OCI-LY7 (cell line): ENCODE data around the gene CAV3. TPM values are rescaled to one million over a fixed set of nuclear protein-coding genes. Genes with fewer than 3 reads are reported as not detected.

Experiments
- BruUV-seq: library from RNA; stranded (reverse); fragments of 400-500 nt; replicated peaks from 2 replicates; lab custom pipeline; 2021; lab: Mats Ljungman, UMichigan
- CTCF ChIA-PET: fragments of 300-600 bp; sonication (Branson Sonifier 250); formaldehyde crosslinking; loops from one replicate; lab custom pipeline; 2022; ENCODE audit warnings: antibody characterized with exemption; ENCODE audit not compliant: unreplicated experiment; lab: Charles Lee
- POLR2A ChIA-PET: fragments of 300-600 bp; sonication (Branson Sonifier 250); formaldehyde crosslinking; loops from one replicate; lab custom pipeline; 2022; ENCODE audit warnings: antibody characterized with exemption; lab: Charles Lee
- DNase-seq: peaks from one replicate; pipeline ENCODE4 v3.0.0-alpha.2; 2015; ENCODE audit warnings: low spot score
- H2AFZ ChIP-seq: fragments of 200-600 bp; sonication (generic), shearing (Covaris generic); 2 replicates; pipeline ENCODE4 v1.6.1; 2014; ENCODE audit warnings: mild to moderate bottlenecking, antibody characterized with exemption, low read length, moderate library complexity
- H3K27ac ChIP-seq: fragments of 200-600 bp; sonication (generic); 2 replicates; pipeline ENCODE4 v1.5.1; 2014; ENCODE audit warnings: mixed run types, low read depth, mild to moderate bottlenecking, moderate library complexity, low read length, inconsistent platforms; ENCODE audit not compliant: poor library complexity, severe bottlenecking
- H3K36me3 ChIP-seq: fragments of 200-600 bp; sonication (generic); 2 replicates; pipeline ENCODE4 v1.6.1; 2014; ENCODE audit warnings: mild to moderate bottlenecking, antibody characterized with exemption, low read length, moderate library complexity, mixed read lengths; ENCODE audit not compliant: insufficient read depth
- H3K4me1 ChIP-seq: fragments of 200-600 bp; sonication (generic); 2 replicates; pipeline ENCODE4 v1.5.1; 2014; ENCODE audit warnings: mild to moderate bottlenecking, low read length; ENCODE audit not compliant: insufficient read depth, poor library complexity, severe bottlenecking
- H3K4me2 ChIP-seq: fragments of 200-600 bp; sonication (generic); 2 replicates; pipeline ENCODE4 v1.6.1; 2014; ENCODE audit warnings: mild to moderate bottlenecking, low read length
- H3K4me3 ChIP-seq: fragments of 200-600 bp; sonication (generic); 2 replicates; pipeline ENCODE4 v1.5.1; 2014; ENCODE audit warnings: mild to moderate bottlenecking, low read depth, low read length; ENCODE audit not compliant: poor library complexity, severe bottlenecking
- H3K79me2 ChIP-seq: fragments of 200-600 bp; sonication (generic); 2 replicates; pipeline ENCODE4 v1.6.1; 2016; ENCODE audit warnings: low read depth, mild to moderate bottlenecking, low read length, moderate library complexity, mixed read lengths; ENCODE audit not compliant: insufficient read depth
- H3K9me2 ChIP-seq: fragments of 200-600 bp; sonication (generic); 2 replicates; pipeline ENCODE4 v1.6.1; 2016; ENCODE audit warnings: mild to moderate bottlenecking, low read length, mixed read lengths; ENCODE audit not compliant: insufficient read depth
- H3K9me3 ChIP-seq: fragments of 200-600 bp; sonication (generic); 2 replicates; pipeline ENCODE4 v1.6.1; 2014; ENCODE audit warnings: mild to moderate bottlenecking, mixed run types, low read length, mixed read lengths
- H4K20me1 ChIP-seq: fragments of 200-600 bp; sonication (generic); 2 replicates; pipeline ENCODE4 v1.6.1; 2014; ENCODE audit warnings: mild to moderate bottlenecking, antibody characterized with exemption, low read length, moderate library complexity, mixed read lengths; ENCODE audit not compliant: insufficient read depth
- CTCF ChIP-seq: fragments of 200-600 bp; sonication (generic); conservative IDR thresholded peaks from 2 replicates; pipeline ENCODE4 v1.5.1; 2014; ENCODE audit warnings: mild to moderate bottlenecking, antibody characterized with exemption, low read length, moderate library complexity, mixed read lengths
- EZH2phosphoT487 ChIP-seq: fragments of 200-600 bp; sonication (generic); IDR thresholded peaks from 2 replicates; pipeline ENCODE4 v1.6.1; 2018; ENCODE audit warnings: low read depth, borderline replicate concordance, mild to moderate bottlenecking, mixed run types, antibody characterized with exemption, low read length, moderate library complexity, mixed read lengths
- intact Hi-C: fragments of 100-400 bp; cut with micrococcal nuclease; formaldehyde crosslinking; loops from one replicate; pipeline ENCODE4 v1.10.0; 2022; ENCODE audit not compliant: unreplicated experiment
- total RNA-seq, 2 experiments: library from RNA; depleted of rRNA in 1 of 2; stranded (reverse); fragments of >200 nt in 1 of 2; shearing (Covaris generic) in 1 of 2; gene quantifications; 2 replicates each; pipeline ENCODE4 v1.2.3, GENCODE V29; 2014 to 2022

CAV3 gene
- total RNA-seq, 2 experiments from 2014 or later, result not detected

GRCh38 chr3:8760091-8760490 is 26.5 kb downstream of the CAV3 start:
- H4K20me1 ChIP-seq, result no peaks in the 10 kb centered on the region
- no peak overlapping the region for H2AFZ ChIP-seq
- no peak overlapping the region for H3K4me3 ChIP-seq
- no peak overlapping the region for H3K4me2 ChIP-seq
- H3K36me3 ChIP-seq, result no peaks in the 10 kb centered on the region
- intact Hi-C loops, result no loop called here
- BruUV-seq, result no TSS peak
- TF ChIP-seq CTCF (no peak), EZH2phosphoT487 (no peak)
- no peak for DNase-seq
- H3K27ac ChIP-seq, result no peak overlapping the region
- H3K9me2 ChIP-seq, result no peaks in the 10 kb centered on the region
- H3K79me2 ChIP-seq, result no peaks in the 10 kb centered on the region
- no peaks in the 10 kb centered on the region for H3K9me3 ChIP-seq
- no peaks in the 10 kb centered on the region for H3K4me1 ChIP-seq
- ChIA-PET POLR2A (no interaction called here), CTCF (no interaction called here)

- intact Hi-C loops, result no loop called here
- no peaks in the 10 kb centered on the region for H3K79me2 ChIP-seq
- no peaks in the 10 kb centered on the region for H3K9me3 ChIP-seq
- CTCF ChIA-PET, result no interaction called here
- no peak overlapping the region for H2AFZ ChIP-seq
- H3K4me2 ChIP-seq, result no peak overlapping the region
- no peak overlapping the region for H3K27ac ChIP-seq
- POLR2A ChIA-PET, result no interaction called here
- H3K9me2 ChIP-seq, result no peaks in the 10 kb centered on the region
- DNase-seq, result no peak
- BruUV-seq, result no TSS peak
- TF ChIP-seq EZH2phosphoT487, result no peak
- no peaks in the 10 kb centered on the region for H3K4me1 ChIP-seq
- H4K20me1 ChIP-seq, result no peaks in the 10 kb centered on the region
- no peak overlapping the region for H3K4me3 ChIP-seq
- H3K36me3 ChIP-seq, result no peaks in the 10 kb centered on the region
Observed at GRCh38 chr3:8760506-8760905, 26.9 kb downstream of the CAV3 start.

- no peak overlapping the region for H3K27ac ChIP-seq
- no peak overlapping the region for H3K4me2 ChIP-seq
- DNase-seq, result no peak
- H3K9me3 ChIP-seq, result no peaks in the 10 kb centered on the region
- no peak overlapping the region for H2AFZ ChIP-seq
- H3K4me3 ChIP-seq, result no peak overlapping the region
- CTCF ChIA-PET, result no interaction called here
- no peaks in the 10 kb centered on the region for H3K4me1 ChIP-seq
- H3K9me2 ChIP-seq, result no peaks in the 10 kb centered on the region
- POLR2A ChIA-PET, result no interaction called here
- H4K20me1 ChIP-seq, result no peaks in the 10 kb centered on the region
- intact Hi-C loops, result no loop called here
- no TSS peak for BruUV-seq
- H3K79me2 ChIP-seq, result no peaks in the 10 kb centered on the region
- TF ChIP-seq CTCF (no peak), EZH2phosphoT487 (no peak)
- H3K36me3 ChIP-seq, result no peaks in the 10 kb centered on the region
Observed at GRCh38 chr3:8761866-8762265, 28.3 kb downstream of the CAV3 start.
